ENCODE measurements around the gene CSNK2A1.

The CSNK2A1 gene

GRCh38 chr20:577167-577791 is 33.7 kb upstream of the CSNK2A1 start:
- no peak for TF ChIP-seq EZH2 (IDR thresholded peaks at IDR 0.05)
- no peak for TF ChIP-seq FOXP2 (optimal IDR thresholded peaks at IDR 0.05; ENCODE audit: control extremely low read depth, extremely low read length, insufficient read depth)
- no peak for TF ChIP-seq POLR2AphosphoS5 (IDR thresholded peaks at IDR 0.05; ENCODE audit: borderline replicate concordance, low read depth, low read length)
- H3K9me3 ChIP-seq (ENCODE audit: low read depth, low read length): no peaks in the 10 kb centered on the region
- H3K27ac ChIP-seq: no peak overlapping the region
- no peak overlapping the region for H3K4me3 ChIP-seq
- DNase-seq (ENCODE audit: low read depth, low spot score): no peak
- no peaks in the 10 kb centered on the region for H3K36me3 ChIP-seq (ENCODE audit: insufficient read depth, low read length)
- no peak overlapping the region for H3K9ac ChIP-seq (ENCODE audit: insufficient read length)

- H3K36me3 ChIP-seq (ENCODE audit: insufficient read depth, low read length): no peaks in the 10 kb centered on the region
- DNase-seq (ENCODE audit: low read depth, low spot score): no peak
- no peaks in the 10 kb centered on the region for H3K9me3 ChIP-seq (ENCODE audit: low read depth, low read length)
- H3K9ac ChIP-seq (ENCODE audit: insufficient read length): no peak overlapping the region
- H3K27ac ChIP-seq: no peak overlapping the region
- H3K4me3 ChIP-seq: no peak overlapping the region
- TF ChIP-seq POLR2AphosphoS5 (IDR thresholded peaks at IDR 0.05; ENCODE audit: borderline replicate concordance, low read depth, low read length) (no peak), FOXP2 (optimal IDR thresholded peaks at IDR 0.05; ENCODE audit: control extremely low read depth, extremely low read length, insufficient read depth) (no peak), EZH2 (IDR thresholded peaks at IDR 0.05) (no peak)
These were observed 32.6 kb upstream of the CSNK2A1 start for GRCh38 chr20:576156-576555.

GRCh38 chr20:575230-575629 is 31.6 kb upstream of the CSNK2A1 start:
- Histone ChIP-seq H3K9ac (ENCODE audit: insufficient read length) (no peak overlapping the region), H3K36me3 (ENCODE audit: insufficient read depth, low read length) (no peaks in the 10 kb centered on the region), H3K27ac (no peak overlapping the region), H3K4me3 (no peak overlapping the region), H3K9me3 (ENCODE audit: low read depth, low read length) (no peaks in the 10 kb centered on the region)
- no peak for TF ChIP-seq FOXP2 (optimal IDR thresholded peaks at IDR 0.05; ENCODE audit: control extremely low read depth, extremely low read length, insufficient read depth)
- no peak for TF ChIP-seq POLR2AphosphoS5 (IDR thresholded peaks at IDR 0.05; ENCODE audit: borderline replicate concordance, low read depth, low read length)
- TF ChIP-seq EZH2 (IDR thresholded peaks at IDR 0.05): no peak
- DNase-seq (ENCODE audit: low read depth, low spot score): no peak

GRCh38 chr20:574297-574942 is 30.8 kb upstream of the CSNK2A1 start:
- Histone ChIP-seq H3K36me3 (ENCODE audit: insufficient read depth, low read length) (no peaks in the 10 kb centered on the region), H3K27ac (no peak overlapping the region), H3K9ac (ENCODE audit: insufficient read length) (no peak overlapping the region), H3K9me3 (ENCODE audit: low read depth, low read length) (no peaks in the 10 kb centered on the region), H3K4me3 (no peak overlapping the region)
- DNase-seq (ENCODE audit: low read depth, low spot score): no peak
- TF ChIP-seq FOXP2 (optimal IDR thresholded peaks at IDR 0.05; ENCODE audit: control extremely low read depth, extremely low read length, insufficient read depth) (no peak), EZH2 (IDR thresholded peaks at IDR 0.05) (no peak), POLR2AphosphoS5 (IDR thresholded peaks at IDR 0.05; ENCODE audit: borderline replicate concordance, low read depth, low read length) (no peak)

- H3K36me3 ChIP-seq (ENCODE audit: insufficient read depth, low read length): no peaks in the 10 kb centered on the region
- H3K9ac ChIP-seq (ENCODE audit: insufficient read length): no peak overlapping the region
- no peak for DNase-seq (ENCODE audit: low read depth, low spot score)
- TF ChIP-seq EZH2 (IDR thresholded peaks at IDR 0.05) (no peak), FOXP2 (optimal IDR thresholded peaks at IDR 0.05; ENCODE audit: control extremely low read depth, extremely low read length, insufficient read depth) (no peak), POLR2AphosphoS5 (IDR thresholded peaks at IDR 0.05; ENCODE audit: borderline replicate concordance, low read depth, low read length) (no peak)
- no peak overlapping the region for H3K27ac ChIP-seq
- H3K4me3 ChIP-seq: no peak overlapping the region
- no peaks in the 10 kb centered on the region for H3K9me3 ChIP-seq (ENCODE audit: low read depth, low read length)
These were observed 30.1 kb upstream of the CSNK2A1 start for GRCh38 chr20:573414-574296.

- no peak for DNase-seq (ENCODE audit: low read depth, low spot score)
- no peak overlapping the region for H3K9ac ChIP-seq (ENCODE audit: insufficient read length)
- no peak for TF ChIP-seq EZH2 (IDR thresholded peaks at IDR 0.05)
- no peak for TF ChIP-seq FOXP2 (optimal IDR thresholded peaks at IDR 0.05; ENCODE audit: control extremely low read depth, extremely low read length, insufficient read depth)
- no peak for TF ChIP-seq POLR2AphosphoS5 (IDR thresholded peaks at IDR 0.05; ENCODE audit: borderline replicate concordance, low read depth, low read length)
- no peaks in the 10 kb centered on the region for H3K9me3 ChIP-seq (ENCODE audit: low read depth, low read length)
- H3K27ac ChIP-seq: no peak overlapping the region
- H3K4me3 ChIP-seq: no peak overlapping the region
- H3K36me3 ChIP-seq (ENCODE audit: insufficient read depth, low read length): no peaks in the 10 kb centered on the region
These were observed 29.1 kb upstream of the CSNK2A1 start for GRCh38 chr20:572727-573126.

GRCh38 chr20:571754-572441 is 28.3 kb upstream of the CSNK2A1 start:
- TF ChIP-seq FOXP2 (optimal IDR thresholded peaks at IDR 0.05; ENCODE audit: control extremely low read depth, extremely low read length, insufficient read depth): no peak
- TF ChIP-seq EZH2 (IDR thresholded peaks at IDR 0.05): no peak
- no peak for TF ChIP-seq POLR2AphosphoS5 (IDR thresholded peaks at IDR 0.05; ENCODE audit: borderline replicate concordance, low read depth, low read length)
- no peak for DNase-seq (ENCODE audit: low read depth, low spot score)
- Histone ChIP-seq H3K4me3 (peak overlapping the region; percentile 56), H3K9me3 (ENCODE audit: low read depth, low read length) (no peaks in the 10 kb centered on the region), H3K36me3 (ENCODE audit: insufficient read depth, low read length) (no peaks in the 10 kb centered on the region), H3K9ac (ENCODE audit: insufficient read length) (no peak overlapping the region), H3K27ac (no peak overlapping the region)

All from SK-N-MC (cell line).